Caco-2 (cell line): ENCODE measurements around the gene SNX25. TPM values are rescaled to one million over a fixed set of nuclear protein-coding genes. Genes with fewer than 3 reads are reported as not detected.

Source experiments
- BruUV-seq: library from RNA; stranded (reverse); fragments of 400-500 nt; replicated peaks from 2 replicates; lab custom pipeline; 2021; lab: Mats Ljungman, UMichigan
- CTCF ChIA-PET: fragments of 300-600 bp; sonication (Branson Sonifier 250); formaldehyde crosslinking; loops from one replicate; lab custom pipeline; 2022; ENCODE audit warnings: antibody characterized with exemption; lab: Charles Lee
- POLR2A ChIA-PET: fragments of 300-600 bp; sonication (Branson Sonifier 250); formaldehyde crosslinking; loops from one replicate; lab custom pipeline; 2022; ENCODE audit warnings: antibody characterized with exemption; lab: Charles Lee
- DNase-seq, 2 experiments: peaks; one replicate each; pipeline versions ENCODE4 v3.0.0 to v3.0.0-alpha.2; 2020 to 2022
- H3K27me3 ChIP-seq: replicated peaks from 2 replicates; pipeline ENCODE4 v1.6.0; 2011; ENCODE audit warnings: low read length; ENCODE audit not compliant: control insufficient read depth, insufficient read depth
- H3K36me3 ChIP-seq: 2 replicates; pipeline ENCODE4 v1.5.1; 2011; ENCODE audit warnings: low read length; ENCODE audit not compliant: control insufficient read depth, insufficient read depth
- H3K4me1 ChIP-seq: fragments of 250-450 bp; sonication (Bioruptor Pico); 2 replicates; pipeline ENCODE4 v1.5.1; 2020; ENCODE audit warnings: mild to moderate bottlenecking
- H3K4me3 ChIP-seq: 2 replicates; pipeline ENCODE4 v1.5.1; 2011; ENCODE audit warnings: low read depth, mild to moderate bottlenecking, control low read depth, low read length
- H3K9me3 ChIP-seq: fragments of 250-450 bp; sonication (Bioruptor Pico); 2 replicates; pipeline ENCODE4 v1.5.1; 2020; ENCODE audit warnings: mild to moderate bottlenecking, moderate library complexity
- H3K27ac Mint-ChIP-seq: one replicate; pipeline ENCODE4 v1.8.0; 2022; ENCODE audit warnings: mixed read lengths; ENCODE audit not compliant: unreplicated experiment
- H3K27me3 Mint-ChIP-seq: one replicate; pipeline ENCODE4 v1.8.0; 2022; ENCODE audit warnings: mixed read lengths; ENCODE audit not compliant: insufficient read depth, unreplicated experiment
- H3K36me3 Mint-ChIP-seq: one replicate; pipeline ENCODE4 v1.8.0; 2022; ENCODE audit warnings: mild to moderate bottlenecking, mixed read lengths; ENCODE audit not compliant: insufficient read depth, unreplicated experiment
- H3K4me1 Mint-ChIP-seq: one replicate; pipeline ENCODE4 v1.8.0; 2022; ENCODE audit warnings: low read depth, mixed read lengths; ENCODE audit not compliant: unreplicated experiment
- H3K4me3 Mint-ChIP-seq: one replicate; pipeline ENCODE4 v1.8.0; 2022; ENCODE audit warnings: mild to moderate bottlenecking, moderate library complexity, mixed read lengths; ENCODE audit not compliant: unreplicated experiment
- H3K9me3 Mint-ChIP-seq: one replicate; pipeline ENCODE4 v1.8.0; 2022; ENCODE audit warnings: mixed read lengths; ENCODE audit not compliant: unreplicated experiment
- CTCF ChIP-seq, 2 experiments: fragments of 200-600 bp in 1 of 2; IDR thresholded peaks; 1 replicate in 1 of 2; 2 replicates in 1 of 2; pipeline versions ENCODE4 v1.5.1 to v1.8.0; 2011 to 2022; ENCODE audit warnings: antibody characterized with exemption in 1 of 2, control low read depth in 1 of 2, inconsistent platforms in 1 of 2, low read depth in 1 of 2, low read length in 1 of 2, mild to moderate bottlenecking in 1 of 2, moderate library complexity in 1 of 2; ENCODE audit not compliant: insufficient read depth in 1 of 2, severe bottlenecking in 1 of 2, unreplicated experiment in 1 of 2
- intact Hi-C: fragments of 100-400 bp; cut with micrococcal nuclease; formaldehyde crosslinking; loops from one replicate; pipeline ENCODE4 v1.10.0; 2022; ENCODE audit not compliant: unreplicated experiment
- total RNA-seq: library from RNA; stranded (reverse); gene quantifications from 2 replicates; pipeline ENCODE4 v1.2.3, GENCODE V29; 2022

SNX25 gene
- total RNA-seq, 1 experiment from 2014 or later: 9.3 TPM

DNA sequence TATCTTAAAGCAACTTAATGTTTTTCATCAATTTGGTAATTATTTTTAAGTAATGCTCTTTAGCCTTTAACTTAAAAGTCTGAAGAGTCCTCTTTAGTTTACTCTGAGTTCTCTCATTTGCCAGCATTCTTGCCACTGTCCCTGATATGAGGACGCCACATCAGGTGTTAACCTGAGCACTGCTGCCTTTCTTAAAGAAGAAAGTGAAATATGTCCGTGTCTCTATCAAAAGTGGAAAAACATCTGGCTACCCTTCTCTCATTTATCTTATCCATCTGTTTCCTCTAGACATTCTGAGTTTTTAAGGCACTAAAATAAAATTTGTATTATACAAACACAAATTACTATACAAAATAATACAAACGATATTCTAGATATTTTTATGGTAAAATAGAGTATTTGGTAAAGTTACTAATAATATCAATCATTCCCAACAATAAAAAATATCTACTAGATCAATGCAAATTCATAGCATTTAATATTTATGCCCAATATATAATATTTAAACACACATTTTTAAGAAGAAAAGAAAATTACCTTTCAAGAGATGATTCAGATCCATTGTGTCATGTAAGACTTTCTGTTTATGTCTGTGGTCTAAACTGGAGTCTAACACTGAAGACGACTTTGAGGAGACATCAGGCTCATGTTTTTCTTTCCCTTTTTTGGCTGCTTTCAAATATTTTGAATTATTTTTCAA, 19.6 kb upstream of the SNX25 start:
- H3K27ac Mint-ChIP-seq: no peak overlapping the region
- H3K9me3 ChIP-seq: no peaks in the 10 kb centered on the region
- ChIA-PET POLR2A (no interaction called here), CTCF (no interaction called here)
- intact Hi-C loops: no loop called here
- H3K27me3 ChIP-seq: no peaks in the 10 kb centered on the region
- H3K27me3 Mint-ChIP-seq: no peaks in the 10 kb centered on the region
- H3K9me3 Mint-ChIP-seq: no peaks in the 10 kb centered on the region
- no TSS peak for BruUV-seq
- H3K36me3 Mint-ChIP-seq: peaks cover 10% of the 10 kb centered on the region
- DNase-seq: no peak
- no peaks in the 10 kb centered on the region for H3K4me1 Mint-ChIP-seq
- H3K36me3 ChIP-seq: no peaks in the 10 kb centered on the region
- H3K4me1 ChIP-seq: peaks cover 6% of the 10 kb centered on the region; the same call in 1 of the 2 replicates
- no peak for TF ChIP-seq CTCF (IDR thresholded peaks at IDR 0.05; ENCODE audit: insufficient read depth in 1 of 2, low read depth in 1 of 2, low read length in 1 of 2, severe bottlenecking in 1 of 2, unreplicated experiment in 1 of 2)
- no peak overlapping the region for H3K4me3 ChIP-seq
- H3K4me3 Mint-ChIP-seq: no peak overlapping the region

DNA sequence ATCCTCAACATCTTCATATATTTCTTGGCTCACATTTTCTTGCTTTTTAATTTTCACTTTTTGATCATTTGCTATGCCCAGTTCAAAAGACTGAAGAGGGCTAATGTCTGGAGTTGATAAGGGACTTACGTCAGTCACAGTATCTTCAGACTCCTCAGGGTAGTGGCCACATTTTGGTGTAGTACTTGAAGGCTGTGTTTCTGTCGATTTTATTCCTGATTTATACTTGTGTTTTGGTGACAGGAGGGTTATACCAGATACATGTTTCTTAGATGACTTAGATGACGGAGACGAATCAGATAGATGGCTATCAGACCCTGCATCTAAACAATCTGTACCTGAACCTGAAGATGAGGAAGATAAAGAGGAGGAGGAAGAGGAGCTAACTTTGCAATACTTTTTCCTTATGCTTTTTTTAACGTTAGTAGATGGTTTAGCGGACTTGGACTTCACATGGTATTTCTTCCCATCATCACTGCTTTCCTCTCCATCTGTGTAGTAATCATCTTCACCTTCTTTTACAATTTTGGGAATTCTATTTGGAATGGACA, 19.0 kb upstream of the SNX25 start:
- CTCF ChIA-PET: no interaction called here

DNA sequence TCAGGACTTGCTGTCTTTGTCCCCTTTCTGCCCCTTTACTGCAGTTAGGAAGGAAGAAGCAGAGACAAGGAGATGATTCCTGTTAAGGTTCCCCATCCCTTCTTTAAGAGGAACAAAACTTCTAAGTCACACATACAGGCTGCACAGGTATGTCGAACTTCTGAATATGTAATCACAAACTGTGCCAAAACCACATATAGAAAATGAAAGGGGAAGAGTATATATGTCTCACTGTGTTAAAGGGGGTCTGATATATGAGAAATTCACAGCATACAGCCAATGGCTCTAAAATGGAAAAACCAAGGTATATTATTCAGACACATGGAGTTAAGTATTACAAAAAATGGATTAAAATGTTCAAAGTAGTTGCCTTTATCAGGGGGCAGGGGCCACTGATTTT, 17.3 kb upstream of the SNX25 start:
- POLR2A ChIA-PET: no interaction called here
- H3K9me3 ChIP-seq: no peaks in the 10 kb centered on the region
- BruUV-seq: no TSS peak
- no peaks in the 10 kb centered on the region for H3K36me3 ChIP-seq
- no peaks in the 10 kb centered on the region for H3K9me3 Mint-ChIP-seq
- H3K4me3 ChIP-seq: no peak overlapping the region
- intact Hi-C loops: no loop called here
- H3K4me3 Mint-ChIP-seq: no peak overlapping the region
- H3K27me3 Mint-ChIP-seq: no peaks in the 10 kb centered on the region
- H3K27me3 ChIP-seq: no peaks in the 10 kb centered on the region
- CTCF ChIA-PET: interaction anchor here (0.6 to 1.2 kb wide), 2 partner anchors 8 to 234 kb away, joined by 3 to 5 read pairs; a partner anchor contains a TSS
- no peak for TF ChIP-seq CTCF (IDR thresholded peaks at IDR 0.05; ENCODE audit: insufficient read depth in 1 of 2, low read depth in 1 of 2, low read length in 1 of 2, severe bottlenecking in 1 of 2, unreplicated experiment in 1 of 2)
- H3K4me1 ChIP-seq: peaks cover 14% of the 10 kb centered on the region; the same call in 1 of the 2 replicates
- H3K27ac Mint-ChIP-seq: no peak overlapping the region
- no peak for DNase-seq
- H3K36me3 Mint-ChIP-seq: peaks cover 10% of the 10 kb centered on the region
- no peaks in the 10 kb centered on the region for H3K4me1 Mint-ChIP-seq

More for the DNA sequence above, 19.0 kb upstream of the SNX25 start:
- no peak overlapping the region for H3K4me3 ChIP-seq
- Mint-ChIP-seq H3K36me3 (peaks cover 10% of the 10 kb centered on the region), H3K4me1 (no peaks in the 10 kb centered on the region), H3K4me3 (no peak overlapping the region), H3K27me3 (no peaks in the 10 kb centered on the region), H3K9me3 (no peaks in the 10 kb centered on the region), H3K27ac (no peak overlapping the region)
- no peak for TF ChIP-seq CTCF (IDR thresholded peaks at IDR 0.05; ENCODE audit: insufficient read depth in 1 of 2, low read depth in 1 of 2, low read length in 1 of 2, severe bottlenecking in 1 of 2, unreplicated experiment in 1 of 2)
- no peaks in the 10 kb centered on the region for H3K27me3 ChIP-seq
- no peaks in the 10 kb centered on the region for H3K36me3 ChIP-seq
- no peaks in the 10 kb centered on the region for H3K9me3 ChIP-seq
- BruUV-seq: TSS peak; percentile 58
- intact Hi-C loops: no loop called here
- POLR2A ChIA-PET: no interaction called here
- DNase-seq: no peak
- H3K4me1 ChIP-seq: peaks cover 7% of the 10 kb centered on the region; the same call in 1 of the 2 replicates
